RCC 7860 (cell line): Measurements from ENCODE around the gene CEP78.

Source experiments
- DNase-seq: peaks from one replicate; pipeline ENCODE4 v3.0.0-alpha.2; 2015; ENCODE audit warnings: low spot score
- FAIRE-seq: peaks from 2 replicates; lab custom pipeline; 2012; peaks lifted over from hg19 to GRCh38; lab: Jason Lieb, UNC

CEP78 gene

GRCh38 chr9:78234810-78235209 is 1.1 kb upstream of the CEP78 start:
- FAIRE-seq (no peak), DNase-seq (no peak)

DNA sequence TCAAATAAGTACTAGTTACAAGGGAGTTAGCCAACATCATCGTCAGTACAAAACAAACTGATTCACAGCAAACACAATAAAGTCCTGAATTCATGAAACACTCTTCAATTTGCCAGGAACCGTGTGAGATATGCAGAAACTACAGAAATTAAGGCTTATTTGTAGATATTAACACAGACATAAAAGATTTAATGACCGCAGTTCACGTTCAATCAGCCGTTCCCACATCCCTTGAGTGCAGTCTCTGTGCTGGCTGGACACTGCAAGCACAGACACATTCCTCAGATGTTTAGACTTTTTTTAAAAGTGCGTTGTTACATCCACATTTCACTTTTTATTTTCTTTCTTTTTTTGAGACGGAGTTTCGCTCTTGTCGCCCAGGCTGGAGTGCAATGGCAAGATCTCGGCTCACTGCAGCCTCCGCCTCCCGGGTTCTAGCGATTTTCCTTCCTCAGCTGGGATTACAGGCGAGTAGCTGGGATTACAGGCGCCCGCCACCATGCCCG is 566 bp upstream of the CEP78 start:
- no peak for FAIRE-seq
- DNase-seq, result no peak

GRCh38 chr9:78236551-78236910 is 656 bp downstream of the CEP78 start:
- DNase-seq (peak; percentile 11), FAIRE-seq (no peak)

DNA sequence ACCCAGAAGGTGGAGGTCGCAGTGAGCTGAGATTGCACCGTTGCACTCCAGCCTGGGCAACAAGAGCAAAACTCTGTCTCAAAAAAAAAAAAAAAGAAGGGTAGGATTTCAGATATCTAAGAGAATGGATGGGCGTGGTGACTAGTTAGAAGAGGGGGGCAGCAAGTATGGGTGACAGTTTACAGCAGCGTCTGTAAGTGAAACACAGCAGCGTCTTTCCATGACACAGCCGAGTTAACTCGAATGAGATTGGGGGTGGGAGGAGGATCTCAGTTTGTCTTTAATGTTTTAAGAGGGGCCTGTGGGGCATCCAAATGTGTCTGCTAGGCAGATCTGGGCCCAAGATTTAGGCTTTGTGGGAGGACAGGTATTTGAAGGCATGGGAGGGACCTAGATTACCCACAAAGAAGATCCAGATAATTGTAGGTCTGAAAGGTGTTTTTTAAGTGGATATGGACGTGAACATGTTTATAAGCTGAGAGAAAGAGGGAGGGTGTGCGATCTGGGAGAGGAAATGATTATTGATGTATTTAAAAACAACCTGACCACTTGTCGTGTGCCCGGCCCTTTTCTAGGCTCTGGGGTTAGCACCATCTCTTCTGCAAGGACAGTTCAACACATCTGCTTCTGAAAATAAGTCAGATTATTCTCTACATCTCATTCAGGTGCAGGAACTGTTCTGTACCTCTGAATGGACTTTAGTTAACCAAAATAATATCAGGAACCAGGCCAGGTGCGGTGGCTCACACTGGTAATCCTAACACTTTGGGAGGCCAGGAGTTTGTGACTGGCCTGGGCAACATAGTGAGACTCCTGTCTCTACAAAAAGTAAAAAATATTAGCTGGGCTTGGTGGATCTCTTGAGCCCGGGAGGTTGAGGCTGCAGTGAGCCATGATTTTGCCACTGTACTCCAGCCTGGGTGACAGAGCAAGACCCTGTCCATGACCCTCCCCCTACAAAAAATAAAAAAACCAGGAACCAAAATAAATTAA is 2.5 kb downstream of the CEP78 start:
- no peak for DNase-seq
- no peak for FAIRE-seq

GRCh38 chr9:78239506-78239905 is 3.6 kb downstream of the CEP78 start:
- DNase-seq (no peak), FAIRE-seq (no peak)

DNA sequence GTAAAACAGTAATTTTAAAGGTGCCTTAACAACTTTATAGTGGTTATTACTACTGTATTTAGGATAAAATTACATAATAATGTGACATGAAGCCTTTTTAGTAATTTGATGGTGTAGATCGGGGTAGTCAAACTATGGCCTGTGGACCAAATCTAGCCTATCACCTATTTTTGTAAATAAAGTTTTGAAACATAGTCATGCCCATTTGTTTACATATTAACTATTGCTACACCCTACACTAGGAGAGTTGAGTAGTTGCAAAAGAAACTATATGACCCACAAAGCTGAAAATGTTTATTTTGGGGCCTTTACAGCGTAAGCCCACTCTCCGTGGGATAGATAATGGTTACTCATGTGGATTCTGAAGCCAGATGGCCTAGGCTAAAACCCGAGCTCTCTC is 6.2 kb downstream of the CEP78 start:
- DNase-seq (no peak), FAIRE-seq (no peak)

GRCh38 chr9:78243130-78243529 is 7.3 kb downstream of the CEP78 start:
- no peak for FAIRE-seq

GRCh38 chr9:78245401-78245800 is 9.5 kb downstream of the CEP78 start:
- FAIRE-seq (no peak), DNase-seq (no peak)

More at GRCh38 chr9:78243130-78243529, 7.3 kb downstream of the CEP78 start:
- no peak for DNase-seq

GRCh38 chr9:78248635-78249034 is 12.8 kb downstream of the CEP78 start:
- FAIRE-seq, result no peak
- DNase-seq, result no peak

GRCh38 chr9:78249542-78249941 is 13.7 kb downstream of the CEP78 start:
- FAIRE-seq (no peak), DNase-seq (no peak)

GRCh38 chr9:78252616-78253015 is 16.7 kb downstream of the CEP78 start:
- no peak for DNase-seq
- FAIRE-seq, result no peak

GRCh38 chr9:78253285-78253684 is 17.4 kb downstream of the CEP78 start:
- no peak for DNase-seq
- FAIRE-seq, result no peak

DNA sequence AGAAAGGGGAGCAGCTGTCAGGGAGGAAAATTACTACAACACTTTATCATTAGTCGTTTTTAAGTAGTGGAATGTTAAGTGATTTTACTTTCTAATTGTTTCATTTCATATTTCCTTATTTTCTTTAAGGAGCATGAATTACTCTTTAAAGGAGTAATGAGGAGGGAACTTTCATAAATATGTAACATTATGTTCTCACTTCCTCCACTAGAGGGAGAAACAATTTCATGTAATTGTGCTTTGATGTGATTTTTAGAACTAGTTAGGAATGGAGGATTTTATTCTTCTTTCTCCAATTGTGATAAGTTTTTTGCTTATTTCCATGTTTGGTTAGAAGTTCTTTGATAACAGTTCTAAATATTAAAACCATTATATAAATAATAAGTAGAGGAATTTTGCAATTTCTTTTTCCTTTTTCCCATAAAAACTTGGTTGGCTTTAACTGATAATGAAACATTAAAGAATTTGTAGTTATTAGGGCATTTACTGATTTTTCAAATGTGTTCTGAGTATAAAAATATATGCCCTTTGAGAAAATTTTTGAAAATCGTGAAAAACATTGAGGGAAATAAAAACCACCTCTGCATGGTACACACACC is 25.6 kb downstream of the CEP78 start:
- FAIRE-seq (peak; percentile 93), DNase-seq (peak; percentile 33)

DNA sequence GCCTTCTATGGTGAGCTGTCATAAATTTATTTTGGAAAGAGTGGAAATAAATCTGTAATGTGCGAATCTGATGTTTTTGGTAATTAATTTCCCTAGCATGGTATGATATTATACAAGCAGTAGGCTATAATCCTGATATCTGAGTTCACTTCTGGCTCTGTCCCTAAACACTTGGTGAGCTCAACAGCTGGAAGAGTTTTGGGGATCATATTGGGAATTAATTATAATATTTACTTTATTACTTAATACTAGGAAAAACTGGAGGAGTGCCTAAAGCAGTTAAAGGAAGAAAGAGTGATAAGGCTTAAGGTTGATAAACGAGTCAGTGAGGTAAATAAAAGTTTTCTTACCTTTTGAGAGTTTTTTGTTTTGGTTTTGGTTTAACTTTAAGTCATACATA is 26.8 kb downstream of the CEP78 start:
- DNase-seq (no peak), FAIRE-seq (no peak)

DNA sequence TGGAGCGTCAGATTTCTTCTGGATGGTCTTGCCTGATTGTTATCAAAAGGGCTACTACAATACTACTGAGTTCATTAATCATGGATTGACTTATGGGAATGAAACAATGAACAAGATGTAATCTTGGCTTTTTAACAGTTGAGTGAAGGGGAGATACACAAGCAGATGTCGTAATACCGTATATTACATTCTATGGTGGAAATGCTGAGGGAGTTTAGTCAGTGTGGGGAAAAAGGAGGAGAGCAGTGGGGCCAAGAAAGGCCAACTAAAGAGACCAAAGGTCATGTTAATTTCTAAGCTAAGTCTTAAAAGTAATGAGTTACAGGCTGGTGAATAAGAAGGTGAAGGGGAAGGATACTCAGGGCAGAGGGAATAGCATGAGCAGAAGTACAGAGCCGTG is 32.0 kb downstream of the CEP78 start:
- no peak for DNase-seq
- no peak for FAIRE-seq

GRCh38 chr9:78269784-78270183 is 33.9 kb downstream of the CEP78 start:
- FAIRE-seq (no peak), DNase-seq (no peak)

DNA sequence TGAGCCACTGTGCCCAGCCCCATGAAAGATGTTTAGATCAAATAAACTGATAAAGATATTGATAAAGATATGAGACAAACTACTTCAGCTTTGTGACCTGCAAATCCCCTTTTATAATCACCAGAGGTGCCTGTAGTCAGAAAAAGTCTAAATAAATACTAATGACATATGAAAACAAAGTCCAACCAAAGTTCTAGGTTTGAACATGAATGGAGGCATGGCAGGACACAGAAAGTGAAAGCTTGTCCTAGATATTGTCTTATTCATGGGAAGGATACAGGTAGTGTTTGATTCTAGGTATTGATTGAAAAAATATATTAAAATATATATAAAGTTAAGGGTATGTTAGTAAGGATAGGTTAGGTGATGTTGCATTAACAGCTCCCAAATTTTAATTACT is 36.4 kb downstream of the CEP78 start:
- no peak for FAIRE-seq

GRCh38 chr9:78273761-78274160 is 37.9 kb downstream of the CEP78 start:
- DNase-seq, result no peak
- FAIRE-seq, result no peak

More for the DNA sequence above, 36.4 kb downstream of the CEP78 start:
- no peak for DNase-seq

DNA sequence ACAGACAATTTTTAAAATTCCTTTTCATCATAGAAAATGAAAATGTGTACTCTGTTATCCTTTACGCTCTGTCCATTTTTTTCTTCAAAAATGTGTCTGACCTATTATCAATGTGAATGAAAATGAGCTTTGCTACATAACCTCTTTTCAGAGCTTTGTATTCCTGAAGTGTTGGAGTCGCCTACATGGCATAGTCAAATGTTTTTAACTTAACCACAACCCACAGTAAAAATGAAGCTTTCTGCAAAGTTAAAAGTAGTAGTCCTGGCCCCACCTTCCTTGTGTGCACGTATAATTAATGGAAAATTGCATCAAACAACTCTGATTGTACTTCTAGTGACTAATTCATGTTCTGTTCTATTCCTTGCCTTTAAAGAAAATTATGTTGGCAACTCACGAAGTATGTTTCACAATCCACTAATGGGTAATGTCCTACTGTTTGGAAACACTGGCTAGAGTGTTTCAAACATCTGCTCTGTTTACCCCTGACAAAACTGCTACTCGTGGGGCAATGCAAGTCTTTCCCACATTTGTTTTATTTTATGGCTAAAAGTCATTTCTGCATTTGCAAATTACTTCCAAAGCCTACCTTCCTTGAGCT is 42.4 kb downstream of the CEP78 start:
- DNase-seq, result no peak
- FAIRE-seq, result no peak

DNA sequence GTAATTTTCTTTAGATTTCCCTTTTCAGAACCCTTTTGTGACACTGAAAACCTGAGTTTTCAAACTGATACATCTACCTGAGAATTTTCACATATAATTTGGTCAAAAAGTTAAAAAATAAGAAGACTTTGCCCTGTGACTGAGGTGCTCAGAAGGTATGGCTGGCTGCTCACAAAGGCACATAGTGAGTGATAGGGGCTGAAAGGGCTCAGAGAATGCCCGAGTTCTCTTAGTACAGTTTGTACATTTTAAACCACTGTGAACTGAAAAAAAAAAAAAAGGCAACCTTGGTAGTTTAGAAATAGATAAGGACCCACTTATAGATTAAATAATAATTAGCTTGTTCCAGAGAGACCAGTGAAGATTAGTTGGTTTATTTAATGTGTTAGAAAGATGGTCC is 42.9 kb downstream of the CEP78 start:
- no peak for FAIRE-seq
- no peak for DNase-seq

DNA sequence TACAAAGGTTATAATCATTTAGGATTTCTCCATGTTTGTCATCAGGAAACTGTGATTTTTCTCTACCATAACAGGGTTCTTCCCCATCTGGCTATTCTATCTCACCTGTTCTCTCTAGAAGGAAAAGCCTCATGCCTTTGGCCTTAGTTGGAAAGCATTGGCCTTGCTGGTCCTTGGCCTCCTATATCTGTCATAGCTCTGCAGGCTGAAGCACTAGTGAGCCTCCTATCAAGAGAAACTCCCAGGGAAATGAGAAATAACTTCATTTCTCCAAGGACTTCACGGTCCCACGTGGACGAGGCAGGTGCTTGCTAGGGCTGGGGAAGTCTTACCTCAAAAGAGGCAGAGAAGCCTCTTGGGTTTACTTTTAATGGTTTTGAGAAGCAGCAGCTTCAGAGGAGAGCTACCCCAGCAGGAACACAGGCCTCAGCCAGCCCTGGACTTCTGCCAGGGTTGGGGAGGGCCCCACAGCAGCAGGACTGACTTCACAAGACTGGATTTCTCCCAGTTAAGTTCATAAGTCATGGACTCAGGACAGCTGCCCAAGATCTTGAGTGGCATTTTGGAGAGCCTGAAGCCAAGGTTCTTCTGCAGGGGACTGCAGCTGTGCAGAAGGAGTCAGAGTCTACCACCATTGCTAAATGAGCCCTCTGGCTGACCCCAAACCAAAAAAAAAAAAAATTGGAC is 45.2 kb downstream of the CEP78 start:
- no peak for DNase-seq
- no peak for FAIRE-seq
